Sigmoid colon (tissue), 7 donors: ENCODE results near the gene COBL. TPM values are rescaled to one million over a fixed set of nuclear protein-coding genes. Genes with fewer than 3 reads are reported as not detected.

Experiments used
- DNase-seq: peaks from one replicate; pipeline ENCODE4 v3.0.0-alpha.2; 2019
- H3K27ac ChIP-seq, 4 donors: fragments of 200-600 bp; sonication (generic); one replicate each; pipeline ENCODE4 v1.5.1; 2016 to 2019; ENCODE audit warnings: mild to moderate bottlenecking in 1 of 4
- H3K27me3 ChIP-seq, 3 donors: fragments of 200-600 bp; sonication (generic); one replicate each; pipeline ENCODE4 v1.5.1; 2019; ENCODE audit warnings: mild to moderate bottlenecking in 1 of 3
- H3K36me3 ChIP-seq, 4 donors: fragments of 200-600 bp; sonication (generic); one replicate each; pipeline ENCODE4 v1.5.1; 2016 to 2019
- H3K4me1 ChIP-seq, 4 donors: fragments of 200-600 bp; sonication (generic); one replicate each; pipeline ENCODE4 v1.5.1; 2017 to 2019
- H3K4me3 ChIP-seq, 4 donors: fragments of 200-600 bp; sonication (generic); one replicate each; pipeline ENCODE4 v1.5.1; 2017 to 2019; ENCODE audit warnings: mild to moderate bottlenecking in 2 of 4, moderate library complexity in 1 of 4
- H3K9me3 ChIP-seq, 4 donors: fragments of 200-600 bp in 3 of 4; sonication (generic) in 3 of 4; one replicate each; pipeline versions ENCODE4 v1.5.1 to v1.6.1; 2013 to 2019
- CTCF ChIP-seq, 4 experiments: fragments of 450-650 bp in 3 of 4; fragments of 200-600 bp in 1 of 4; IDR thresholded peaks; one replicate each; pipeline ENCODE4 v1.5.1; 2016 to 2019; ENCODE audit warnings: antibody characterized with exemption in 4 of 4, mild to moderate bottlenecking in 3 of 4, moderate library complexity in 2 of 4
- EP300 ChIP-seq, 4 donors: sonication (generic); formaldehyde crosslinking; IDR thresholded peaks; one replicate each; pipeline ENCODE4 v1.6.1; 2017; ENCODE audit warnings: antibody characterized with exemption in 4 of 4
- POLR2A ChIP-seq, 2 donors: fragments of 450-650 bp; IDR thresholded peaks; one replicate each; pipeline ENCODE4 v1.6.1; 2016; ENCODE audit warnings: antibody characterized with exemption in 2 of 2, mild to moderate bottlenecking in 2 of 2, moderate library complexity in 2 of 2
- POLR2AphosphoS5 ChIP-seq, 4 donors: sonication (generic); formaldehyde crosslinking; IDR thresholded peaks; one replicate each; pipeline ENCODE4 v1.6.1; 2017; ENCODE audit warnings: antibody characterized with exemption in 4 of 4
- WGBS, 2 donors: extraction: QIAGEN DNeasy Blood & Tissue Kit; methylation state at CpG; one replicate each; pipeline ENCODE4 v1.1.7; 2013; 5-methylcytosine and 5-hydroxymethylcytosine counted together
- intact Hi-C: fragments of 100-400 bp; cut with DNase I; formaldehyde crosslinking; loops from one replicate; pipeline ENCODE4 v1.15.1; 2023
- polyA plus RNA-seq, 3 donors: library from polyadenylated mRNA; stranded (reverse); fragments of 200-250 nt; gene quantifications; one replicate each; pipeline ENCODE4 v1.2.3, GENCODE V29; 2013
- total RNA-seq, 4 donors: library from RNA; depleted of rRNA; stranded (reverse); fragments of >200 nt; gene quantifications; one replicate each; pipeline ENCODE4 v1.1.0, GENCODE V29; 2016
- donor health status: healthy with polysubstance abuse.
- donor health status: Bipolar disorder and iron deficiency.
- donor health status: healthy.

Gene COBL
- total and polyA plus RNA-seq, 7 donors = 3.0 to 27.6 (median 10.0) TPM

DNA sequence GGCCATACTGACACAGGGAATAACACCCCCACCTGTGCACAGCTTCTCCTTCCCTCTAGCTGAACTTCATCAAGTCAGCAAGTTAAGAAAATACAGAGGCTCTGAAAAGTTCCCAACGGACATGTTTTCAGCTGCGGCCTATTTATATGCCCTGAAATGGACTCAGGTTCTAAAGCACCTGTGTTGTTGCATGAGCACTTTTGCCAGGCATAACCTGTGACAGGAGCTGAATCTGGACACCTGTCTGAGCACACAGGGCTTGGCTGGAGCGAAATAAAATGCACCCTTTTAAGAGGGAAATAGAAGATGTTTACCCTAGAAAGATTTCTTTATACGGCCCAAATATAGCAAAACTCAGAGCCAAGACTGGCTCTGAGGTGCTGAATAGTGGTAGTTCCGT, 46.7 kb downstream of the COBL start:
- WGBS, 2 donors = 84 to 85% methylated on average over 5 of the region's 5 CpGs
- no peak overlapping the region for H3K4me3 ChIP-seq
- no peaks in the 10 kb centered on the region for H3K36me3 ChIP-seq
- H3K4me1 ChIP-seq = no peaks in the 10 kb centered on the region
- intact Hi-C loops = no loop called here
- H3K27me3 ChIP-seq = no peaks in the 10 kb centered on the region
- no peak for DNase-seq
- H3K9me3 ChIP-seq = no peaks in the 10 kb centered on the region
- H3K27ac ChIP-seq = no peak overlapping the region
- TF ChIP-seq POLR2A (IDR thresholded peaks at IDR 0.05) = no peak
- no peak for TF ChIP-seq POLR2AphosphoS5 (IDR thresholded peaks at IDR 0.05)
- no peak for TF ChIP-seq EP300 (IDR thresholded peaks at IDR 0.05)
- no peak for TF ChIP-seq CTCF (IDR thresholded peaks at IDR 0.05)

DNA sequence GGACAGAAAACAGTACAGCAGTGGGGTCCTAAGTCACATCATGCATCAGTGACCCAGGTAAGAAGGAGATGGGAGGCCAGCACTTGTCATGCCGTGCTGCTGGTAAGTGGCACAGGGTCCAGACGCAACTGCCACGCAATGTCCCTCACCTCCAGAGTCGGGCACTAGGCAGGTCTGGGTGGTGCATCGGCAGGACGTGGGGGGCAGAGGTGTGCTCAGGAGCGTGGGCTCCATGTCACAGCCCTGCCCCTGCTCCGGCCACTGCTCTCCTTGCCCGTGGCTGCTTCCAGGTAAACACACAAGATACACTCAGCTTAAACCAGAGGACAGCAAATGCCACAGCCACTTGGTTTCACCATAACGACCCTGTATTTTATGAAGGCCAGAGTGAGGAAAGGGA, 47.3 kb downstream of the COBL start:
- DNase-seq = no peak
- H3K4me1 ChIP-seq = no peaks in the 10 kb centered on the region
- no peaks in the 10 kb centered on the region for H3K9me3 ChIP-seq
- no peaks in the 10 kb centered on the region for H3K36me3 ChIP-seq
- no peak overlapping the region for H3K27ac ChIP-seq
- WGBS, 2 donors = 87 to 88% methylated on average over 10 of the region's 10 CpGs
- H3K27me3 ChIP-seq = no peaks in the 10 kb centered on the region
- TF ChIP-seq EP300 (IDR thresholded peaks at IDR 0.05) (no peak), CTCF (IDR thresholded peaks at IDR 0.05) (no peak), POLR2A (IDR thresholded peaks at IDR 0.05) (no peak), POLR2AphosphoS5 (IDR thresholded peaks at IDR 0.05) (no peak)
- intact Hi-C loops = no loop called here
- H3K4me3 ChIP-seq = no peak overlapping the region

DNA sequence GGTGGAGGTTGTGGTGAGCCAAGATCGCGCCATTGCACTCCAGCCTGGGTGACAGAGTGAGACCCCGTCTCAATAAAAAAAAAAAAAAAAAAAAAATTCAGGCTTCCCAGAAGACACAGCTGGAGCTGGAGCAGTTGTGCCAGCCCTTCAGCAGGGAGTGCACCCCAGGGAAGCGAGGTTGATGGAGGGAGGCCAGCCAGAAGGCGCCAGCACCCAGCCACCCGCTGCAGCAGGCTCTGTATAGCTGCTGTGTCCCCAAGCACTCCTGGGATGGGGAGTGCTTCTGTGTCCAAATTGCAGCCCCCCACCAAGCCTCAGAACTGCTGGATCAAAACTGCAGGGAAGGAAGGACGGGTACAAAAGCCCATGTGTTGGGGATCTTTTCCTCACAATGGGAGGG, 47.8 kb downstream of the COBL start:
- H3K36me3 ChIP-seq = no peaks in the 10 kb centered on the region
- WGBS, 2 donors = 92 to 93% methylated on average over 7 of the region's 7 CpGs
- TF ChIP-seq POLR2A (IDR thresholded peaks at IDR 0.05) = no peak
- TF ChIP-seq CTCF (IDR thresholded peaks at IDR 0.05) = no peak
- TF ChIP-seq POLR2AphosphoS5 (IDR thresholded peaks at IDR 0.05) = no peak
- no peak for TF ChIP-seq EP300 (IDR thresholded peaks at IDR 0.05)
- H3K9me3 ChIP-seq = no peaks in the 10 kb centered on the region
- no peaks in the 10 kb centered on the region for H3K27me3 ChIP-seq
- no peak overlapping the region for H3K4me3 ChIP-seq
- intact Hi-C loops = no loop called here
- DNase-seq = no peak
- H3K4me1 ChIP-seq = no peaks in the 10 kb centered on the region
- no peak overlapping the region for H3K27ac ChIP-seq

DNA sequence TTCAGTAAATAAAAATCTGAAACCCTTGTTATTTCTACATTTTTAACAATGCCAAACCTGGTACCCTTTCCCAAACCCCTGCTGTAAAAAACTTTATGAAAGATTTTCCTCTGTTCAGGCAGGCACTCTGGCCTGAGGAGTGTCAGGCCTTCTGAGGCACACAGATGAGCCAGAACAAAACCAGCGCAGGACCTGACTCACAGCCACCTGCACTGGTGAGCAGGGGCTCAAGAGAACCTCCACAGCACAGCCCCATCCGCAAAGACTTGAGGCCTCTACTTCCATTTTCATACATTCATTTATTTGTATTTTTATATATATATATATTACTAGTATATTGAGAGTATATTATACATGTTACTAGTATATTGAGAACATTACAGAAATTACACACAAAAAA, 49.4 kb downstream of the COBL start:
- WGBS, 2 donors = 95 to 98% methylated on average over 2 of the region's 2 CpGs
- intact Hi-C loops = no loop called here

More for the DNA sequence above, 49.4 kb downstream of the COBL start:
- no peak overlapping the region for H3K4me3 ChIP-seq
- no peak for DNase-seq
- no peaks in the 10 kb centered on the region for H3K36me3 ChIP-seq
- no peaks in the 10 kb centered on the region for H3K9me3 ChIP-seq
- TF ChIP-seq EP300 (IDR thresholded peaks at IDR 0.05) (no peak), CTCF (IDR thresholded peaks at IDR 0.05) (no peak), POLR2A (IDR thresholded peaks at IDR 0.05) (no peak), POLR2AphosphoS5 (IDR thresholded peaks at IDR 0.05) (no peak)
- no peaks in the 10 kb centered on the region for H3K27me3 ChIP-seq
- no peak overlapping the region for H3K27ac ChIP-seq
- no peaks in the 10 kb centered on the region for H3K4me1 ChIP-seq
